ENCODE results near the gene SNX19. TPM values are rescaled to one million over a fixed set of nuclear protein-coding genes. Genes with fewer than 3 reads are reported as not detected.

Gene SNX19
- total and polyA plus RNA-seq, 2 experiments from 2014 or later: 5.2 to 30.0 TPM

DNA sequence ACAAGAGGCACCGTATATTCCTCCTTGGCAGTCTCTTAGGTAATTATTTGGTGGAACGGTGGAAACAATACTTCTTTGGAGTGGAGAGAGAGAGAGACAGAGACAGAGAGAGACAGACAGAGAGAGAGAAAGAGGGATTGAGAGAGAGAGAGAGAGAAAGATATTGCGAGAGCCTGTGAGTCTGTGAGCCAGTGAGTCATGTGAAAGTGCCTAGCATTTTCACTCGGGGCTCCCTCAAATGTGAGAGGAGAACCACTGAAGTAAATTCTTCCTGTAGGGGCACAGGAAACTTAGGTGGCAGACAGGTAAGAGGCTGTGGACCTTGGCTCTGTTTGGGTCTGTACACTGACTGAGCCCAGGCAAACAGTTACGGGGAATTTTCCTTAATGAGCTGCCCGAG is 31.6 kb upstream of the SNX19 start:
- no peaks in the 10 kb centered on the region for H3K36me3 Mint-ChIP-seq (ENCODE audit: low read depth)
- H2AFZ ChIP-seq: peak overlapping the region; percentile 91
- H3K27ac ChIP-seq (ENCODE audit: low read depth): no peak overlapping the region

More for the DNA sequence above, 31.6 kb upstream of the SNX19 start:
- Mint-ChIP-seq H3K4me1 (no peaks in the 10 kb centered on the region; the same call in 2 of the 3 replicates), H3K27ac (no peak overlapping the region), H3K9me3 (no peaks in the 10 kb centered on the region), H3K4me3 (no peak overlapping the region), H3K27me3 (ENCODE audit: insufficient read depth, low read depth, poor library complexity) (peaks cover 1% of the 10 kb centered on the region)
- ATAC-seq: no peak
- no peaks in the 10 kb centered on the region for H3K36me3 ChIP-seq (ENCODE audit: insufficient read depth)
- TF ChIP-seq, protein P1, sequence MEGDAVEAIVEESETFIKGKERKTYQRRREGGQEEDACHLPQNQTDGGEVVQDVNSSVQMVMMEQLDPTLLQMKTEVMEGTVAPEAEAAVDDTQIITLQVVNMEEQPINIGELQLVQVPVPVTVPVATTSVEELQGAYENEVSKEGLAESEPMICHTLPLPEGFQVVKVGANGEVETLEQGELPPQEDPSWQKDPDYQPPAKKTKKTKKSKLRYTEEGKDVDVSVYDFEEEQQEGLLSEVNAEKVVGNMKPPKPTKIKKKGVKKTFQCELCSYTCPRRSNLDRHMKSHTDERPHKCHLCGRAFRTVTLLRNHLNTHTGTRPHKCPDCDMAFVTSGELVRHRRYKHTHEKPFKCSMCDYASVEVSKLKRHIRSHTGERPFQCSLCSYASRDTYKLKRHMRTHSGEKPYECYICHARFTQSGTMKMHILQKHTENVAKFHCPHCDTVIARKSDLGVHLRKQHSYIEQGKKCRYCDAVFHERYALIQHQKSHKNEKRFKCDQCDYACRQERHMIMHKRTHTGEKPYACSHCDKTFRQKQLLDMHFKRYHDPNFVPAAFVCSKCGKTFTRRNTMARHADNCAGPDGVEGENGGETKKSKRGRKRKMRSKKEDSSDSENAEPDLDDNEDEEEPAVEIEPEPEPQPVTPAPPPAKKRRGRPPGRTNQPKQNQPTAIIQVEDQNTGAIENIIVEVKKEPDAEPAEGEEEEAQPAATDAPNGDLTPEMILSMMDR (conservative IDR thresholded peaks at IDR 0.05; ENCODE audit: low read depth in 2 of 2): no peak
- TF ChIP-seq ZNF331 (CRISPR knock-in tag; IDR thresholded peaks at IDR 0.05; ENCODE audit: low read depth) (no peak), STAT1 (IDR thresholded peaks at IDR 0.05; ENCODE audit: unreplicated experiment) (no peak), ETS1 (IDR thresholded peaks at IDR 0.05) (no peak), REST (IDR thresholded peaks at IDR 0.05; ENCODE audit: unreplicated experiment) (no peak), JUNB (IDR thresholded peaks at IDR 0.05; ENCODE audit: unreplicated experiment) (no peak), EZH2 (IDR thresholded peaks at IDR 0.05; ENCODE audit: low read depth, unreplicated experiment) (no peak), POLR2AphosphoS5 (IDR thresholded peaks at IDR 0.05; ENCODE audit: low read depth) (no peak), ZNF114 (CRISPR knock-in tag; IDR thresholded peaks at IDR 0.05) (no peak), CREB1 (CRISPR knock-in tag; IDR thresholded peaks at IDR 0.05; ENCODE audit: low read depth) (no peak), EZH2phosphoT487 (IDR thresholded peaks at IDR 0.05; ENCODE audit: unreplicated experiment) (no peak), NANOG (IDR thresholded peaks at IDR 0.05; ENCODE audit: borderline replicate concordance) (no peak)
- TF ChIP-seq, protein P2, sequence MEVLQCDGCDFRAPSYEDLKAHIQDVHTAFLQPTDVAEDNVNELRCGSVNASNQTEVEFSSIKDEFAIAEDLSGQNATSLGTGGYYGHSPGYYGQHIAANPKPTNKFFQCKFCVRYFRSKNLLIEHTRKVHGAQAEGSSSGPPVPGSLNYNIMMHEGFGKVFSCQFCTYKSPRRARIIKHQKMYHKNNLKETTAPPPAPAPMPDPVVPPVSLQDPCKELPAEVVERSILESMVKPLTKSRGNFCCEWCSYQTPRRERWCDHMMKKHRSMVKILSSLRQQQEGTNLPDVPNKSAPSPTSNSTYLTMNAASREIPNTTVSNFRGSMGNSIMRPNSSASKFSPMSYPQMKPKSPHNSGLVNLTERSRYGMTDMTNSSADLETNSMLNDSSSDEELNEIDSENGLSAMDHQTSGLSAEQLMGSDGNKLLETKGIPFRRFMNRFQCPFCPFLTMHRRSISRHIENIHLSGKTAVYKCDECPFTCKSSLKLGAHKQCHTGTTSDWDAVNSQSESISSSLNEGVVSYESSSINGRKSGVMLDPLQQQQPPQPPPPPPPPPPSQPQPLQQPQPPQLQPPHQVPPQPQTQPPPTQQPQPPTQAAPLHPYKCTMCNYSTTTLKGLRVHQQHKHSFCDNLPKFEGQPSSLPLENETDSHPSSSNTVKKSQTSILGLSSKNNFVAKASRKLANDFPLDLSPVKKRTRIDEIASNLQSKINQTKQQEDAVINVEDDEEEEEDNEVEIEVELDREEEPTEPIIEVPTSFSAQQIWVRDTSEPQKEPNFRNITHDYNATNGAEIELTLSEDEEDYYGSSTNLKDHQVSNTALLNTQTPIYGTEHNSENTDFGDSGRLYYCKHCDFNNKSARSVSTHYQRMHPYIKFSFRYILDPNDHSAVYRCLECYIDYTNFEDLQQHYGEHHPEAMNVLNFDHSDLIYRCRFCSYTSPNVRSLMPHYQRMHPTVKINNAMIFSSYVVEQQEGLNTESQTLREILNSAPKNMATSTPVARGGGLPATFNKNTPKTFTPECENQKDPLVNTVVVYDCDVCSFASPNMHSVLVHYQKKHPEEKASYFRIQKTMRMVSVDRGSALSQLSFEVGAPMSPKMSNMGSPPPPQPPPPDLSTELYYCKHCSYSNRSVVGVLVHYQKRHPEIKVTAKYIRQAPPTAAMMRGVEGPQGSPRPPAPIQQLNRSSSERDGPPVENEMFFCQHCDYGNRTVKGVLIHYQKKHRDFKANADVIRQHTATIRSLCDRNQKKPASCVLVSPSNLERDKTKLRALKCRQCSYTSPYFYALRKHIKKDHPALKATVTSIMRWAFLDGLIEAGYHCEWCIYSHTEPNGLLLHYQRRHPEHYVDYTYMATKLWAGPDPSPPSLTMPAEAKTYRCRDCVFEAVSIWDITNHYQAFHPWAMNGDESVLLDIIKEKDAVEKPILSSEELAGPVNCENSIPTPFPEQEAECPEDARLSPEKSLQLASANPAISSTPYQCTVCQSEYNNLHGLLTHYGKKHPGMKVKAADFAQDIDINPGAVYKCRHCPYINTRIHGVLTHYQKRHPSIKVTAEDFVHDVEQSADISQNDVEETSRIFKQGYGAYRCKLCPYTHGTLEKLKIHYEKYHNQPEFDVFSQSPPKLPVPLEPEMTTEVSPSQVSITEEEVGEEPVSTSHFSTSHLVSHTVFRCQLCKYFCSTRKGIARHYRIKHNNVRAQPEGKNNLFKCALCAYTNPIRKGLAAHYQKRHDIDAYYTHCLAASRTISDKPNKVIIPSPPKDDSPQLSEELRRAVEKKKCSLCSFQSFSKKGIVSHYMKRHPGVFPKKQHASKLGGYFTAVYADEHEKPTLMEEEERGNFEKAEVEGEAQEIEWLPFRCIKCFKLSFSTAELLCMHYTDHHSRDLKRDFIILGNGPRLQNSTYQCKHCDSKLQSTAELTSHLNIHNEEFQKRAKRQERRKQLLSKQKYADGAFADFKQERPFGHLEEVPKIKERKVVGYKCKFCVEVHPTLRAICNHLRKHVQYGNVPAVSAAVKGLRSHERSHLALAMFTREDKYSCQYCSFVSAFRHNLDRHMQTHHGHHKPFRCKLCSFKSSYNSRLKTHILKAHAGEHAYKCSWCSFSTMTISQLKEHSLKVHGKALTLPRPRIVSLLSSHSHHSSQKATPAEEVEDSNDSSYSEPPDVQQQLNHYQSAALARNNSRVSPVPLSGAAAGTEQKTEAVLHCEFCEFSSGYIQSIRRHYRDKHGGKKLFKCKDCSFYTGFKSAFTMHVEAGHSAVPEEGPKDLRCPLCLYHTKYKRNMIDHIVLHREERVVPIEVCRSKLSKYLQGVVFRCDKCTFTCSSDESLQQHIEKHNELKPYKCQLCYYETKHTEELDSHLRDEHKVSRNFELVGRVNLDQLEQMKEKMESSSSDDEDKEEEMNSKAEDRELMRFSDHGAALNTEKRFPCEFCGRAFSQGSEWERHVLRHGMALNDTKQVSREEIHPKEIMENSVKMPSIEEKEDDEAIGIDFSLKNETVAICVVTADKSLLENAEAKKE (CRISPR knock-in tag; IDR thresholded peaks at IDR 0.05): no peak
- no peaks in the 10 kb centered on the region for H3K79me2 ChIP-seq (replicated peaks; ENCODE audit: insufficient read depth)
- H3K9me2 ChIP-seq (ENCODE audit: insufficient read depth): peaks cover 1% of the 10 kb centered on the region; the same call in 1 of the 2 replicates
- DNase-seq (ENCODE audit: low spot score): no peak
- H3F3A ChIP-seq (replicated peaks; ENCODE audit: low read depth): no peaks in the 10 kb centered on the region
- no peaks in the 10 kb centered on the region for H3K27me3 ChIP-seq (ENCODE audit: insufficient read depth)
- no peaks in the 10 kb centered on the region for H3K4me1 ChIP-seq (ENCODE audit: insufficient read depth)
- no peak overlapping the region for H3K4me3 ChIP-seq
- H3K4me2 ChIP-seq: no peak overlapping the region
- H4K20me1 ChIP-seq (replicated peaks; ENCODE audit: insufficient read depth): no peaks in the 10 kb centered on the region

All from GM23338 (cell line).